ENCODE results near the gene PLEKHO1. TPM values are rescaled to one million over a fixed set of nuclear protein-coding genes. Genes with fewer than 3 reads are reported as not detected.

PLEKHO1 gene
- total RNA-seq, 1 donor from 2014 or later: 41.6 TPM

DNA sequence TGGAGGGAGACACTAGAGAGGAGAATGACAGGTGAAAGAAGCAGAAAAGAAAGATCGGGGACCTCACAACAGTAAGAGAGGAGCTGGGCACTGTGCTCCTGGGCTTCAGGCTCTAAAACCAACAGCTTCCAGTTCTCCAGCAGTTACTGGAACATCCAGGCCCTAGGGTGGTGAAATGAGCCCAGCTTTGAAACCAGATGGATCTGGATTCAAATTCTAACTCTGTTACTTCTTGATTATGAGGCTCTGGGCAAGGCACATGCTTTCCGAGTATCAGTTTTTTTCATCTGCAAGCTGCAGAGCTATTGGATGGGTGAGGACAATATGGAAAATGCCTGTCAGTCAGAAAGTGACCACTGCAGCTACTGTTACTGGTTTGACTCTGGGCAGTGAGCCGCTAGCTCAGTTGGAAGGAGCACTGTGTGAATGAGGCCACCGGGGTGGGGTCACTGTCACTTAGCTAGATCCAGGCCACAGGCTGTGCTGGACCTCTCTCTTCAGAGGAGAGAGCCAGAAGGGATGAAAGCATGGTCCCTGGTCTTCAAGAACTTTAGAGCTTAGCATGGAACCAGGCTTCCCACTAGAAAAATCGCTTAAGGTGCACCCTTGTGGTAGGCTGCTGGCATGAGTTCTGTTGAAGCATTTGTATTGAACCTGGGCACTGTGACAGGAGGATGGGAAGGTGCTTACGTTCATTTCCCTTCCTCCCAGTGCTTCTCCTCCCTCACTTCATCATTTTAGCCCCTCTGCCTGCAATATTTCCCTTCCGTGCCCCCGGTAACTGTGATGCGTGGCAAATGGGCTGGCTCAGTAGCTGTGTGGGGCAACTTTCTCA lies 12.2 kb downstream of the PLEKHO1 start:
- ATAC-seq: no peak
- intact Hi-C loops (cut with DNase I): no loop called here
- no peak overlapping the region for H3K4me3 ChIP-seq

DNA sequence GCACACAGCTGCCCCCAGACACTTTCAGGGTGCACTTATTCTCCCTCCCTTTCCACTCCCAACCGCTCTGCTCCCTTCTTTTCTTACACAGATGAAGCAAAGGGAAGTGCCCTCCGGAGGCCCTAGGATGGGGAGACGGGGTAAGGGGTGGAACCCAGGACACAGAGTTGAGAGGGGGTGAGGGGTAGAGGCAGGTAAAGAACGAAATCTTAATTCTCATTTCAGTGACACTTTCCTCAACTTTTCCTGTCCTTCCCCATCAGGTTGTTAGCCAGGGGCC lies 12.8 kb downstream of the PLEKHO1 start:
- Histone ChIP-seq H3K27ac (peak overlapping the region; percentile 85), H3K27me3 (ENCODE audit: low read depth) (no peaks in the 10 kb centered on the region), H3K9me3 (no peaks in the 10 kb centered on the region), H3K36me3 (peaks cover 21% of the 10 kb centered on the region), H3K4me1 (peaks cover 61% of the 10 kb centered on the region), H3K4me3 (peak overlapping the region; percentile 41)
- intact Hi-C loops (cut with DNase I): no loop called here
- TF ChIP-seq, protein P1, sequence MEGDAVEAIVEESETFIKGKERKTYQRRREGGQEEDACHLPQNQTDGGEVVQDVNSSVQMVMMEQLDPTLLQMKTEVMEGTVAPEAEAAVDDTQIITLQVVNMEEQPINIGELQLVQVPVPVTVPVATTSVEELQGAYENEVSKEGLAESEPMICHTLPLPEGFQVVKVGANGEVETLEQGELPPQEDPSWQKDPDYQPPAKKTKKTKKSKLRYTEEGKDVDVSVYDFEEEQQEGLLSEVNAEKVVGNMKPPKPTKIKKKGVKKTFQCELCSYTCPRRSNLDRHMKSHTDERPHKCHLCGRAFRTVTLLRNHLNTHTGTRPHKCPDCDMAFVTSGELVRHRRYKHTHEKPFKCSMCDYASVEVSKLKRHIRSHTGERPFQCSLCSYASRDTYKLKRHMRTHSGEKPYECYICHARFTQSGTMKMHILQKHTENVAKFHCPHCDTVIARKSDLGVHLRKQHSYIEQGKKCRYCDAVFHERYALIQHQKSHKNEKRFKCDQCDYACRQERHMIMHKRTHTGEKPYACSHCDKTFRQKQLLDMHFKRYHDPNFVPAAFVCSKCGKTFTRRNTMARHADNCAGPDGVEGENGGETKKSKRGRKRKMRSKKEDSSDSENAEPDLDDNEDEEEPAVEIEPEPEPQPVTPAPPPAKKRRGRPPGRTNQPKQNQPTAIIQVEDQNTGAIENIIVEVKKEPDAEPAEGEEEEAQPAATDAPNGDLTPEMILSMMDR (IDR thresholded peaks at IDR 0.05): no peak
- no peak for ATAC-seq
- no peak for DNase-seq

More for the DNA sequence above, 12.2 kb downstream of the PLEKHO1 start:
- Histone ChIP-seq H3K9me3 (no peaks in the 10 kb centered on the region), H3K27ac (peak overlapping the region; percentile 85), H3K27me3 (ENCODE audit: low read depth) (no peaks in the 10 kb centered on the region), H3K4me1 (peaks cover 61% of the 10 kb centered on the region), H3K36me3 (peaks cover 27% of the 10 kb centered on the region)
- DNase-seq: no peak
- TF ChIP-seq, protein P1 (IDR thresholded peaks at IDR 0.05): no peak

DNA sequence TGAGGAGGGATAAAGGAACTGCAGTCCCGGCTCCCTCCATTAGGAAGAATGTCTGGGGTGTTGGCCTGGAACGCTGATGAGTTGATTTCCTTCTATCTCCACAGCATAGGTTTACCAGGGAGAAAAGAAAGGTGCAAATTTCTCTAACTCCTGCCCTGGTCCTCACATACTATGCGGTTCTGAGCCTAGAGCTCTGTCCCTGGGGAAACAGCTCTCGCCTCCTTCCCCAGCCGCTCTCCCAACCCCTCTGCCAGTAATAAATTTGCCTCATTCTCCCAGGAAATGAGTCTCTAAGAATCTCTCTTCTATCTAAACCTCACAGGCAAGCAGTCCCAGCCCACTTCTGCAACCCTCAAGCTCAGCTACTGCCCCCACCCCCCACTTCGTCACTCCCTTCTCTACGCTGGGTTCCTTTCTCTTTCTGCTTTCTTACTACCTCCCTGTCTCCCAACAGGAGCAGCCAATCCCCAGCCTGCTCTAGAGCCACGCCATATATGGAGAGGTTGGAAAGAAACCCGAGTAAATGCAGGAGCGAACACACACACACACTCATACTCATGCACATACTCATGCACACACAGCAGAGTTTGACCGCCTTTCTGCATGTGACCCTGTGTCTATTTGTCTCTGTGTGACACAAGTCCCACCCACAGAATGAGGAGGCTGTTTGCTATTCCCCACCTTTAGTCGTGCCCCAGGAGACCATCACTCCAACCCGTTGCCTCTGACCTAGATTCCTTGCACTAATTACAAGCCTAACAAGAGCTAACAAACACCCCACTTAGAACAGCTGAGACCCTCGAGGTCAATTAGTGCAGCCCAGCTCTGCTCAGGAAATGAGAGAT lies 13.4 kb downstream of the PLEKHO1 start:
- Histone ChIP-seq H3K4me3 (peak overlapping the region; percentile 41), H3K9me3 (no peaks in the 10 kb centered on the region), H3K27ac (peak overlapping the region; percentile 85), H3K36me3 (peaks cover 18% of the 10 kb centered on the region), H3K4me1 (peaks cover 61% of the 10 kb centered on the region), H3K27me3 (ENCODE audit: low read depth) (no peaks in the 10 kb centered on the region)
- peak; percentile 94 to 95 for ATAC-seq
- intact Hi-C loops (cut with DNase I): no loop called here
- TF ChIP-seq, protein P1 (IDR thresholded peaks at IDR 0.05): no peak
- DNase-seq: peak; percentile 90

DNA sequence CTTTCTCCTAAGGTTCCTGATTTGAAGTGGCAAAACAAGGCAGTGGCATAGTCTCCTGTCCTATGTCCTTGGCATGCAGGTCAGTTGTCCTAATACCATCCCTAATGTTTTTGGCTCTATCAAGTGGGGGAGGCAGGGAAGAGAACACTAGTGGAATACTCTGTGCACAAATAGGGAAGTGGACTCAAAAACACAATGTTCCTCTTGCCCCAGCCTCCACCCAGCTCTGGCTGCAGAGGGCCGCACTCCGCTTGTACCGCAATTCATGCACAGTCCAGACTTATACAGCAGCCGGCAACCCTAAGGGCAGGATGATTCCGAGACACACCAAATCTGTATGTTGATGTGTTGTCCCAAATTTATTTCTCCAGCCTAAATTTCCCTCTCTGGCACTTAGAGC lies 14.5 kb downstream of the PLEKHO1 start:
- peak; percentile 67 for DNase-seq
- peaks cover 61% of the 10 kb centered on the region for H3K4me1 ChIP-seq
- H3K36me3 ChIP-seq: peaks cover 7% of the 10 kb centered on the region
- no peaks in the 10 kb centered on the region for H3K27me3 ChIP-seq (ENCODE audit: low read depth)
- TF ChIP-seq, protein P1 (IDR thresholded peaks at IDR 0.05): no peak
- intact Hi-C loops (cut with DNase I): no loop called here
- ATAC-seq: peak in 1 of 2 donors; percentile 30
- H3K9me3 ChIP-seq: no peaks in the 10 kb centered on the region
- H3K27ac ChIP-seq: peak overlapping the region; percentile 80
- no peak overlapping the region for H3K4me3 ChIP-seq

DNA sequence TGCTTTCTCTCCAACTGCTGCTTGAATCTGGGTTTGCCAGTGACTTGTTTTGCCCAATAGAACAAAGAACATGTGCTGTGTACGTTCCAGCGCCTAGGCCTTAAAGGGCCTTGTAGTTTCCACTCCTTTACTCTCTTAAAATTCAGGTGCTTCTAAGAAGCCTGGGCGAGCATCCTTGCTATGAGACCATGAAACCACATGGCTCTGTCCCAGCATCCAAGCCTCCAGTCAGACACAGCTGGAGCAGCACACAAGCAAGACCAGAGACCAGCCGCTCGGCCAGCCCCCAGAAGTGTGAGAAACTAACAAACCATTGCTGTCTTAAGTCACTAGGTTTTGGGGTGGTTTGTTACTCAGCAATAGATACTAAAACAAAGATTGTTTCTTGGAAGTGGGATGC lies 15.1 kb downstream of the PLEKHO1 start:
- intact Hi-C loops (cut with DNase I): no loop called here
- DNase-seq (no peak), ATAC-seq (no peak)
- TF ChIP-seq, protein P1 (IDR thresholded peaks at IDR 0.05): no peak
- Histone ChIP-seq H3K9me3 (no peaks in the 10 kb centered on the region), H3K4me3 (no peak overlapping the region), H3K27me3 (ENCODE audit: low read depth) (no peaks in the 10 kb centered on the region), H3K36me3 (peaks cover 3% of the 10 kb centered on the region), H3K4me1 (peaks cover 56% of the 10 kb centered on the region), H3K27ac (peak overlapping the region; percentile 24)
